ENCODE measurements around the gene EDA.

Gene EDA

DNA sequence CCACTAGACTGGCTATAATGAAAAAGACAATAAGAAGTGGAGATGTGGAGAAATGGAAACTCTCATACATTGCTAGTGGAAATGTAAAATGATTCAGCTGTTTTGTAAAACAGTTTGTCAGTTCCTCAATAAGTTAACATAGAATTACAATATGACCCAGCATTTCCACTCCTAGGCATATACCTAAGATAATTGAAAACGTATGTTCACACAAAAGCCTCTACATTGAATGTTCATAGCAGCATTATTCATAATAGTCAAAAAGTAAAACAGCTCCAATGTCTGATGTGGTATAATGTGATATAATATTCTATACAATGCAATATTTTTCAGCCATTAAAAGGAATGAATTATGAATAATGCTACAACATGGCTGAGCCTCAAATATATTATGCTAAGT is 10.2 kb downstream of the EDA start:
- Histone ChIP-seq H3K79me2 (ENCODE audit: control insufficient read depth, low read length) (no peaks in the 10 kb centered on the region), H3K27ac (ENCODE audit: low read depth, low read length) (no peak overlapping the region)

GRCh38 chrX:69627744-69628143 is 11.8 kb downstream of the EDA start:
- TF ChIP-seq EZH2phosphoT487 (IDR thresholded peaks at IDR 0.05; ENCODE audit: borderline replicate concordance, low read length) (no peak), CTCF (IDR thresholded peaks at IDR 0.05; ENCODE audit: low read depth, low read length, poor library complexity, severe bottlenecking) (no peak)
- Histone ChIP-seq H3K9me3 (ENCODE audit: control insufficient read depth, insufficient read depth, low read length) (no peaks in the 10 kb centered on the region), H4K20me1 (ENCODE audit: control insufficient read depth, insufficient read depth, low read depth, low read length) (no peaks in the 10 kb centered on the region)

More for the DNA sequence above, 10.2 kb downstream of the EDA start:
- Histone ChIP-seq H3K4me1 (ENCODE audit: control insufficient read depth, low read length) (no peaks in the 10 kb centered on the region), H3K36me3 (ENCODE audit: control insufficient read depth, low read length) (no peaks in the 10 kb centered on the region), H3K9me3 (ENCODE audit: control insufficient read depth, insufficient read depth, low read length) (no peaks in the 10 kb centered on the region), H3K9me2 (replicated peaks; ENCODE audit: control insufficient read depth, low read length) (no peaks in the 10 kb centered on the region), H4K20me1 (ENCODE audit: control insufficient read depth, insufficient read depth, low read depth, low read length) (no peaks in the 10 kb centered on the region), H3K27me3 (ENCODE audit: control insufficient read depth, low read length) (no peaks in the 10 kb centered on the region), H3K4me3 (ENCODE audit: low read length) (no peak overlapping the region), H3K4me2 (ENCODE audit: low read length) (no peak overlapping the region), H3F3A (ENCODE audit: control insufficient read depth, insufficient read depth) (no peaks in the 10 kb centered on the region)
- TF ChIP-seq EZH2phosphoT487 (IDR thresholded peaks at IDR 0.05; ENCODE audit: borderline replicate concordance, low read length), result no peak
- TF ChIP-seq CTCF (IDR thresholded peaks at IDR 0.05; ENCODE audit: low read depth, low read length, poor library complexity, severe bottlenecking), result no peak

GRCh38 chrX:69630147-69630546 is 14.2 kb downstream of the EDA start:
- no peaks in the 10 kb centered on the region for H3K27me3 ChIP-seq (ENCODE audit: control insufficient read depth, low read length)
- no peaks in the 10 kb centered on the region for H3K9me3 ChIP-seq (ENCODE audit: control insufficient read depth, insufficient read depth, low read length)
- TF ChIP-seq CTCF (IDR thresholded peaks at IDR 0.05; ENCODE audit: low read depth, low read length, poor library complexity, severe bottlenecking) (no peak), EZH2phosphoT487 (IDR thresholded peaks at IDR 0.05; ENCODE audit: borderline replicate concordance, low read length) (no peak)
- H3K4me2 ChIP-seq (ENCODE audit: low read length), result no peak overlapping the region
- no peaks in the 10 kb centered on the region for H3K36me3 ChIP-seq (ENCODE audit: control insufficient read depth, low read length)
- no peaks in the 10 kb centered on the region for H3F3A ChIP-seq (ENCODE audit: control insufficient read depth, insufficient read depth)
- H3K4me3 ChIP-seq (ENCODE audit: low read length), result no peak overlapping the region
- no peaks in the 10 kb centered on the region for H3K9me2 ChIP-seq (replicated peaks; ENCODE audit: control insufficient read depth, low read length)
- H3K4me1 ChIP-seq (ENCODE audit: control insufficient read depth, low read length), result no peaks in the 10 kb centered on the region
- H3K27ac ChIP-seq (ENCODE audit: low read depth, low read length), result no peak overlapping the region
- H4K20me1 ChIP-seq (ENCODE audit: control insufficient read depth, insufficient read depth, low read depth, low read length), result no peaks in the 10 kb centered on the region
- H3K79me2 ChIP-seq (ENCODE audit: control insufficient read depth, low read length), result no peaks in the 10 kb centered on the region

More at GRCh38 chrX:69627744-69628143, 11.8 kb downstream of the EDA start:
- no peaks in the 10 kb centered on the region for H3K4me1 ChIP-seq (ENCODE audit: control insufficient read depth, low read length)
- no peaks in the 10 kb centered on the region for H3K79me2 ChIP-seq (ENCODE audit: control insufficient read depth, low read length)
- H3K9me2 ChIP-seq (replicated peaks; ENCODE audit: control insufficient read depth, low read length), result no peaks in the 10 kb centered on the region
- no peak overlapping the region for H3K4me2 ChIP-seq (ENCODE audit: low read length)
- no peak overlapping the region for H3K27ac ChIP-seq (ENCODE audit: low read depth, low read length)
- H3K36me3 ChIP-seq (ENCODE audit: control insufficient read depth, low read length), result no peaks in the 10 kb centered on the region
- no peaks in the 10 kb centered on the region for H3F3A ChIP-seq (ENCODE audit: control insufficient read depth, insufficient read depth)
- H3K4me3 ChIP-seq (ENCODE audit: low read length), result no peak overlapping the region
- H3K27me3 ChIP-seq (ENCODE audit: control insufficient read depth, low read length), result no peaks in the 10 kb centered on the region

- H4K20me1 ChIP-seq (ENCODE audit: control insufficient read depth, insufficient read depth, low read depth, low read length), result no peaks in the 10 kb centered on the region
- no peak for TF ChIP-seq CTCF (IDR thresholded peaks at IDR 0.05; ENCODE audit: low read depth, low read length, poor library complexity, severe bottlenecking)
- no peak for TF ChIP-seq EZH2phosphoT487 (IDR thresholded peaks at IDR 0.05; ENCODE audit: borderline replicate concordance, low read length)
- no peaks in the 10 kb centered on the region for H3K9me3 ChIP-seq (ENCODE audit: control insufficient read depth, insufficient read depth, low read length)
- H3K27ac ChIP-seq (ENCODE audit: low read depth, low read length), result no peak overlapping the region
- no peaks in the 10 kb centered on the region for H3K79me2 ChIP-seq (ENCODE audit: control insufficient read depth, low read length)
- H3K4me1 ChIP-seq (ENCODE audit: control insufficient read depth, low read length), result no peaks in the 10 kb centered on the region
- no peaks in the 10 kb centered on the region for H3K9me2 ChIP-seq (replicated peaks; ENCODE audit: control insufficient read depth, low read length)
- no peak overlapping the region for H3K4me3 ChIP-seq (ENCODE audit: low read length)
- no peaks in the 10 kb centered on the region for H3K27me3 ChIP-seq (ENCODE audit: control insufficient read depth, low read length)
- H3K36me3 ChIP-seq (ENCODE audit: control insufficient read depth, low read length), result no peaks in the 10 kb centered on the region
- H3K4me2 ChIP-seq (ENCODE audit: low read length), result no peak overlapping the region
- H3F3A ChIP-seq (ENCODE audit: control insufficient read depth, insufficient read depth), result no peaks in the 10 kb centered on the region
Observed at GRCh38 chrX:69664693-69665092, 48.8 kb downstream of the EDA start.

Measured in DOHH2 (cell line).